HepG2 (cell line): Measurements from ENCODE around the gene IL22RA1. TPM values are rescaled to one million over a fixed set of nuclear protein-coding genes. Genes with fewer than 3 reads are reported as not detected.

Experiments
- ATF7-NPFF ChIP-seq: sonication (generic); formaldehyde crosslinking; IDR thresholded peaks from 2 replicates; pipeline ENCODE4 v1.8.1; 2023; ENCODE audit warnings: mild to moderate bottlenecking, low read depth, missing genetic modification reagents, moderate library complexity
- PBX3 ChIP-seq: sonication (generic); formaldehyde crosslinking; IDR thresholded peaks from 2 replicates; pipeline ENCODE4 v1.8.1; 2023; ENCODE audit warnings: missing genetic modification reagents, inconsistent platforms, borderline replicate concordance
- ZNF124 ChIP-seq: sonication (generic); formaldehyde crosslinking; IDR thresholded peaks from 2 replicates; pipeline ENCODE4 v1.4.0; 2020; ENCODE audit warnings: missing genetic modification reagents
- ZNF530 ChIP-seq: sonication (generic); formaldehyde crosslinking; IDR thresholded peaks from 2 replicates; pipeline ENCODE4 v1.5.0; 2020; ENCODE audit warnings: low read depth, mild to moderate bottlenecking, missing genetic modification reagents
- ZNF674 ChIP-seq: sonication (generic); formaldehyde crosslinking; IDR thresholded peaks from 2 replicates; pipeline ENCODE4 v1.5.0; 2020; ENCODE audit warnings: low read depth, mild to moderate bottlenecking, missing genetic modification reagents
- ZNF879 ChIP-seq: sonication (generic); formaldehyde crosslinking; IDR thresholded peaks from 2 replicates; pipeline ENCODE4 v1.8.1; 2023; ENCODE audit warnings: missing genetic modification reagents
- polyA plus RNA-seq, 8 experiments: library from polyadenylated mRNA; depleted of rRNA in 3 of 8; stranded (reverse) in 7 of 8; unstranded in 1 of 8; fragments of >200 nt; fragmentation: Illumina TruSeq in 4 of 8; extraction: Trizol in 4 of 8; gene quantifications; 2 replicates each; pipeline versions ENCODE4 v1.2.1 to v1.2.3, GENCODE V29; 2011 to 2016; ENCODE audit warnings: low read depth in 4 of 8, missing spikeins in 1 of 8, mixed read lengths in 1 of 8; ENCODE audit not compliant: insufficient read depth in 1 of 8
- total RNA-seq, 5 experiments: library from RNA; depleted of rRNA; stranded (reverse); fragments of >200 nt; fragmentation: Illumina TruSeq; extraction: Trizol; gene quantifications; 2 replicates each; pipeline ENCODE4 v1.2.3, GENCODE V29; 2016; ENCODE audit warnings: low read depth in 1 of 5
- TF ChIP-seq, protein P1 (sequence below): sonication (generic); formaldehyde crosslinking; IDR thresholded peaks from 2 replicates; pipeline ENCODE4 v1.4.0; 2020; ENCODE audit warnings: missing genetic modification reagents
- TF ChIP-seq, protein P2 (sequence below), 2 experiments: sonication (generic) in 1 of 2; formaldehyde crosslinking in 1 of 2; IDR thresholded peaks; 2 replicates each; pipeline versions ENCODE4 v1.6.1 to v1.9.0; 2014 to 2022; ENCODE audit warnings: antibody characterized with exemption in 1 of 2, borderline replicate concordance in 1 of 2, inconsistent platforms in 1 of 2, low read depth in 1 of 2, missing genetic modification reagents in 1 of 2
- TF ChIP-seq, protein P3 (sequence below): sonication (generic); formaldehyde crosslinking; IDR thresholded peaks from 2 replicates; pipeline ENCODE4 v1.5.0; 2020; ENCODE audit warnings: mild to moderate bottlenecking, missing genetic modification reagents, borderline replicate concordance

Gene IL22RA1
- total and polyA plus RNA-seq, 2 of the 13 experiments (the other 11 are each of a cell fraction or from before 2014, with no cell fraction given), result 4.4 to 10.2 TPM

- TF ChIP-seq, protein P1, sequence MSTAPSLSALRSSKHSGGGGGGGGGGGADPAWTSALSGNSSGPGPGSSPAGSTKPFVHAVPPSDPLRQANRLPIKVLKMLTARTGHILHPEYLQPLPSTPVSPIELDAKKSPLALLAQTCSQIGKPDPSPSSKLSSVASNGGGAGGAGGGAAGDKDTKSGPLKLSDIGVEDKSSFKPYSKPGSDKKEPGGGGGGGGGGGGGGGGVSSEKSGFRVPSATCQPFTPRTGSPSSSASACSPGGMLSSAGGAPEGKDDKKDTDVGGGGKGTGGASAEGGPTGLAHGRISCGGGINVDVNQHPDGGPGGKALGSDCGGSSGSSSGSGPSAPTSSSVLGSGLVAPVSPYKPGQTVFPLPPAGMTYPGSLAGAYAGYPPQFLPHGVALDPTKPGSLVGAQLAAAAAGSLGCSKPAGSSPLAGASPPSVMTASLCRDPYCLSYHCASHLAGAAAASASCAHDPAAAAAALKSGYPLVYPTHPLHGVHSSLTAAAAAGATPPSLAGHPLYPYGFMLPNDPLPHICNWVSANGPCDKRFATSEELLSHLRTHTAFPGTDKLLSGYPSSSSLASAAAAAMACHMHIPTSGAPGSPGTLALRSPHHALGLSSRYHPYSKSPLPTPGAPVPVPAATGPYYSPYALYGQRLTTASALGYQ, result 0 out of 2 replicates have a peak, but pooled peaks have one; percentile 12
- TF ChIP-seq, protein P2, sequence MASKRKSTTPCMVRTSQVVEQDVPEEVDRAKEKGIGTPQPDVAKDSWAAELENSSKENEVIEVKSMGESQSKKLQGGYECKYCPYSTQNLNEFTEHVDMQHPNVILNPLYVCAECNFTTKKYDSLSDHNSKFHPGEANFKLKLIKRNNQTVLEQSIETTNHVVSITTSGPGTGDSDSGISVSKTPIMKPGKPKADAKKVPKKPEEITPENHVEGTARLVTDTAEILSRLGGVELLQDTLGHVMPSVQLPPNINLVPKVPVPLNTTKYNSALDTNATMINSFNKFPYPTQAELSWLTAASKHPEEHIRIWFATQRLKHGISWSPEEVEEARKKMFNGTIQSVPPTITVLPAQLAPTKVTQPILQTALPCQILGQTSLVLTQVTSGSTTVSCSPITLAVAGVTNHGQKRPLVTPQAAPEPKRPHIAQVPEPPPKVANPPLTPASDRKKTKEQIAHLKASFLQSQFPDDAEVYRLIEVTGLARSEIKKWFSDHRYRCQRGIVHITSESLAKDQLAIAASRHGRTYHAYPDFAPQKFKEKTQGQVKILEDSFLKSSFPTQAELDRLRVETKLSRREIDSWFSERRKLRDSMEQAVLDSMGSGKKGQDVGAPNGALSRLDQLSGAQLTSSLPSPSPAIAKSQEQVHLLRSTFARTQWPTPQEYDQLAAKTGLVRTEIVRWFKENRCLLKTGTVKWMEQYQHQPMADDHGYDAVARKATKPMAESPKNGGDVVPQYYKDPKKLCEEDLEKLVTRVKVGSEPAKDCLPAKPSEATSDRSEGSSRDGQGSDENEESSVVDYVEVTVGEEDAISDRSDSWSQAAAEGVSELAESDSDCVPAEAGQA (IDR thresholded peaks at IDR 0.05; ENCODE audit: low read depth), result no peak
- TF ChIP-seq, protein P2 (CRISPR knock-in tag; IDR thresholded peaks at IDR 0.05; ENCODE audit: borderline replicate concordance), result no peak
- TF ChIP-seq PBX3 (CRISPR knock-in tag) (no peak), ATF7-NPFF (CRISPR knock-in tag) (no peak), ZNF530 (CRISPR knock-in tag) (no peak), ZNF124 (CRISPR knock-in tag) (no peak), ZNF674 (CRISPR knock-in tag) (no peak), ZNF879 (CRISPR knock-in tag) (peak; percentile 28; the same call in 1 of the 2 replicates)
- TF ChIP-seq, protein P3, sequence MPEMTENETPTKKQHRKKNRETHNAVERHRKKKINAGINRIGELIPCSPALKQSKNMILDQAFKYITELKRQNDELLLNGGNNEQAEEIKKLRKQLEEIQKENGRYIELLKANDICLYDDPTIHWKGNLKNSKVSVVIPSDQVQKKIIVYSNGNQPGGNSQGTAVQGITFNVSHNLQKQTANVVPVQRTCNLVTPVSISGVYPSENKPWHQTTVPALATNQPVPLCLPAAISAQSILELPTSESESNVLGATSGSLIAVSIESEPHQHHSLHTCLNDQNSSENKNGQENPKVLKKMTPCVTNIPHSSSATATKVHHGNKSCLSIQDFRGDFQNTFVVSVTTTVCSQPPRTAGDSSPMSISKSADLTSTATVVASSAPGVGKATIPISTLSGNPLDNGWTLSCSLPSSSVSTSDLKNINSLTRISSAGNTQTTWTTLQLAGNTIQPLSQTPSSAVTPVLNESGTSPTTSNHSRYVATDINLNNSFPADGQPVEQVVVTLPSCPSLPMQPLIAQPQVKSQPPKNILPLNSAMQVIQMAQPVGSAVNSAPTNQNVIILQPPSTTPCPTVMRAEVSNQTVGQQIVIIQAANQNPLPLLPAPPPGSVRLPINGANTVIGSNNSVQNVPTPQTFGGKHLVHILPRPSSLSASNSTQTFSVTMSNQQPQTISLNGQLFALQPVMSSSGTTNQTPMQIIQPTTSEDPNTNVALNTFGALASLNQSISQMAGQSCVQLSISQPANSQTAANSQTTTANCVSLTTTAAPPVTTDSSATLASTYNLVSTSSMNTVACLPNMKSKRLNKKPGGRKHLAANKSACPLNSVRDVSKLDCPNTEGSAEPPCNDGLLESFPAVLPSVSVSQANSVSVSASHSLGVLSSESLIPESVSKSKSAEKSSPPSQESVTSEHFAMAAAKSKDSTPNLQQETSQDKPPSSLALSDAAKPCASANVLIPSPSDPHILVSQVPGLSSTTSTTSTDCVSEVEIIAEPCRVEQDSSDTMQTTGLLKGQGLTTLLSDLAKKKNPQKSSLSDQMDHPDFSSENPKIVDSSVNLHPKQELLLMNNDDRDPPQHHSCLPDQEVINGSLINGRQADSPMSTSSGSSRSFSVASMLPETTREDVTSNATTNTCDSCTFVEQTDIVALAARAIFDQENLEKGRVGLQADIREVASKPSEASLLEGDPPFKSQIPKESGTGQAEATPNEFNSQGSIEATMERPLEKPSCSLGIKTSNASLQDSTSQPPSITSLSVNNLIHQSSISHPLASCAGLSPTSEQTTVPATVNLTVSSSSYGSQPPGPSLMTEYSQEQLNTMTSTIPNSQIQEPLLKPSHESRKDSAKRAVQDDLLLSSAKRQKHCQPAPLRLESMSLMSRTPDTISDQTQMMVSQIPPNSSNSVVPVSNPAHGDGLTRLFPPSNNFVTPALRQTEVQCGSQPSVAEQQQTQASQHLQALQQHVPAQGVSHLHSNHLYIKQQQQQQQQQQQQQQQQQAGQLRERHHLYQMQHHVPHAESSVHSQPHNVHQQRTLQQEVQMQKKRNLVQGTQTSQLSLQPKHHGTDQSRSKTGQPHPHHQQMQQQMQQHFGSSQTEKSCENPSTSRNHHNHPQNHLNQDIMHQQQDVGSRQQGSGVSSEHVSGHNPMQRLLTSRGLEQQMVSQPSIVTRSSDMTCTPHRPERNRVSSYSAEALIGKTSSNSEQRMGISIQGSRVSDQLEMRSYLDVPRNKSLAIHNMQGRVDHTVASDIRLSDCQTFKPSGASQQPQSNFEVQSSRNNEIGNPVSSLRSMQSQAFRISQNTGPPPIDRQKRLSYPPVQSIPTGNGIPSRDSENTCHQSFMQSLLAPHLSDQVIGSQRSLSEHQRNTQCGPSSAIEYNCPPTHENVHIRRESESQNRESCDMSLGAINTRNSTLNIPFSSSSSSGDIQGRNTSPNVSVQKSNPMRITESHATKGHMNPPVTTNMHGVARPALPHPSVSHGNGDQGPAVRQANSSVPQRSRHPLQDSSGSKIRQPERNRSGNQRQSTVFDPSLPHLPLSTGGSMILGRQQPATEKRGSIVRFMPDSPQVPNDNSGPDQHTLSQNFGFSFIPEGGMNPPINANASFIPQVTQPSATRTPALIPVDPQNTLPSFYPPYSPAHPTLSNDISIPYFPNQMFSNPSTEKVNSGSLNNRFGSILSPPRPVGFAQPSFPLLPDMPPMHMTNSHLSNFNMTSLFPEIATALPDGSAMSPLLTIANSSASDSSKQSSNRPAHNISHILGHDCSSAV, result no peak
These were observed 44.3 kb upstream of the IL22RA1 start, which contains the start of gene IFNLR1 (continued) for GRCh38 chr1:24186993-24187790.
